IMR-90 (cell line): ENCODE data around the gene RIPOR3. TPM values are rescaled to one million over a fixed set of nuclear protein-coding genes. Genes with fewer than 3 reads are reported as not detected.

ENCODE experiments used
- ATAC-seq: fragments of 200-7000 bp; cut with Tn5 transposase; 2 replicates; pipeline ENCODE4 v1.9.1; 2020; ENCODE audit warnings: low read depth, mild to moderate bottlenecking, moderate library complexity
- BruUV-seq: library from RNA; stranded (reverse); fragments of 400-500 nt; replicated peaks from 2 replicates; lab custom pipeline; 2021; lab: Mats Ljungman, UMichigan
- CTCF ChIA-PET: fragments of 300-600 bp; formaldehyde crosslinking; extraction: SDS; loops from one replicate; lab custom pipeline; 2021; ENCODE audit warnings: antibody characterized with exemption; lab: Yijun Ruan, JAX
- POLR2A ChIA-PET: fragments of 300-600 bp; sonication (Branson Sonifier 250); formaldehyde crosslinking; loops from one replicate; lab custom pipeline; 2022; ENCODE audit warnings: antibody characterized with exemption; ENCODE audit not compliant: unreplicated experiment; lab: Charles Lee
- DNase-seq: peaks from one replicate; pipeline ENCODE4 v3.0.0; 2013
- H2AFZ ChIP-seq: replicated peaks from 2 replicates; pipeline ENCODE3; 2013; ENCODE audit warnings: low read length, mild to moderate bottlenecking; ENCODE audit not compliant: poor library complexity
- H2AK5ac ChIP-seq: 2 replicates; pipeline ENCODE4 v1.6.1; 2013; ENCODE audit warnings: low read depth, low read length, inconsistent platforms
- H2AK9ac ChIP-seq: replicated peaks from 2 replicates; pipeline ENCODE3; 2013; ENCODE audit warnings: mild to moderate bottlenecking, low read depth, low read length, moderate library complexity; ENCODE audit not compliant: poor library complexity
- H2BK120ac ChIP-seq: 2 replicates; pipeline ENCODE4 v1.6.1; 2013; ENCODE audit warnings: low read depth, low read length, inconsistent platforms
- H2BK15ac ChIP-seq: 3 replicates; pipeline ENCODE4 v1.6.1; 2013; ENCODE audit warnings: low read depth, low read length, inconsistent platforms
- H2BK20ac ChIP-seq: 2 replicates; pipeline ENCODE4 v1.6.1; 2013; ENCODE audit warnings: low read depth, mild to moderate bottlenecking, inconsistent platforms, low read length, moderate library complexity
- H2BK5ac ChIP-seq: 2 replicates; pipeline ENCODE4 v1.6.1; 2013; ENCODE audit warnings: mild to moderate bottlenecking, low read depth, low read length, inconsistent platforms; ENCODE audit not compliant: poor library complexity, severe bottlenecking
- H3K14ac ChIP-seq: replicated peaks from 2 replicates; pipeline ENCODE4 v1.6.1; 2013; ENCODE audit warnings: low read depth, low read length, inconsistent platforms
- H3K18ac ChIP-seq: 2 replicates; pipeline ENCODE4 v1.6.1; 2013; ENCODE audit warnings: low read depth, low read length, control low read depth
- H3K23ac ChIP-seq: 2 replicates; pipeline ENCODE4 v1.6.1; 2013; ENCODE audit warnings: low read depth, low read length, inconsistent platforms
- H3K27ac ChIP-seq: 2 replicates; pipeline ENCODE4 v1.5.1; 2013; ENCODE audit warnings: mild to moderate bottlenecking, control low read depth, low read length; ENCODE audit not compliant: insufficient read depth
- H3K27me3 ChIP-seq: 2 replicates; pipeline ENCODE4 v1.6.1; 2013; ENCODE audit warnings: low read length; ENCODE audit not compliant: control insufficient read depth, insufficient read depth
- H3K36me3 ChIP-seq: 2 replicates; pipeline ENCODE4 v1.6.1; 2013; ENCODE audit warnings: low read length, mixed read lengths; ENCODE audit not compliant: control insufficient read depth, insufficient read depth
- H3K4ac ChIP-seq: 2 replicates; pipeline ENCODE4 v1.6.1; 2013; ENCODE audit warnings: low read depth, low read length, inconsistent platforms
- H3K4me1 ChIP-seq: 2 replicates; pipeline ENCODE4 v1.6.1; 2013; ENCODE audit warnings: low read length, mixed read lengths; ENCODE audit not compliant: control insufficient read depth, insufficient read depth
- H3K4me2 ChIP-seq: 2 replicates; pipeline ENCODE4 v1.6.1; 2013; ENCODE audit warnings: low read depth, mild to moderate bottlenecking, control low read depth, low read length, moderate library complexity
- H3K4me3 ChIP-seq: 2 replicates; pipeline ENCODE4 v1.5.1; 2013; ENCODE audit warnings: low read depth, mild to moderate bottlenecking, control low read depth, low read length, moderate library complexity; ENCODE audit not compliant: insufficient read depth
- H3K56ac ChIP-seq: 2 replicates; pipeline ENCODE4 v1.6.1; 2013; ENCODE audit warnings: low read length, inconsistent platforms; ENCODE audit not compliant: insufficient read depth; ENCODE audit errors: extremely low read depth
- H3K79me1 ChIP-seq, 2 experiments: 2 replicates each; pipeline ENCODE4 v1.6.1; 2013; ENCODE audit warnings: low read length in 2 of 2, inconsistent platforms in 1 of 2, low read depth in 1 of 2
- H3K9ac ChIP-seq: 2 replicates; pipeline ENCODE4 v1.6.1; 2013; ENCODE audit warnings: low read depth, low read length, control low read depth
- H3K9me1 ChIP-seq: 2 replicates; pipeline ENCODE4 v1.6.1; 2013; ENCODE audit warnings: low read length, inconsistent platforms; ENCODE audit not compliant: insufficient read depth
- H3K9me3 ChIP-seq: 2 replicates; pipeline ENCODE4 v1.6.1; 2013; ENCODE audit warnings: low read length; ENCODE audit not compliant: control insufficient read depth, insufficient read depth
- H4K20me1 ChIP-seq: 2 replicates; pipeline ENCODE4 v1.6.1; 2013; ENCODE audit warnings: low read length, inconsistent platforms; ENCODE audit not compliant: insufficient read depth
- H4K5ac ChIP-seq: 2 replicates; pipeline ENCODE4 v1.6.1; 2013; ENCODE audit warnings: mild to moderate bottlenecking, low read depth, low read length, control low read depth
- H4K8ac ChIP-seq, 2 experiments: 2 replicates each; pipeline ENCODE4 v1.6.1; 2013; ENCODE audit warnings: low read depth in 2 of 2, low read length in 2 of 2, control low read depth in 1 of 2, inconsistent platforms in 1 of 2
- H4K91ac ChIP-seq: 2 replicates; pipeline ENCODE4 v1.6.1; 2013; ENCODE audit warnings: low read depth, low read length, inconsistent platforms; ENCODE audit not compliant: insufficient read depth
- CEBPB ChIP-seq: IDR thresholded peaks from 2 replicates; pipeline ENCODE4 v1.6.1; 2012; ENCODE audit warnings: low read depth, low read length, improper control_type of control experiment
- CHD1 ChIP-seq: IDR thresholded peaks from 2 replicates; pipeline ENCODE4 v1.6.1; 2012; ENCODE audit warnings: low read depth, low read length, improper control_type of control experiment
- FOS ChIP-seq: fragments of 150-350 bp; IDR thresholded peaks from 2 replicates; pipeline ENCODE4 v1.6.1; 2016; ENCODE audit warnings: low read depth, low read length
- MAFK ChIP-seq: IDR thresholded peaks from 2 replicates; pipeline ENCODE4 v1.6.1; 2012; ENCODE audit warnings: low read depth, low read length, improper control_type of control experiment
- NFE2L2 ChIP-seq: fragments of 150-350 bp; IDR thresholded peaks from 2 replicates; pipeline ENCODE4 v1.6.1; 2016; ENCODE audit warnings: low read depth, mild to moderate bottlenecking, low read length
- POLR2A ChIP-seq: IDR thresholded peaks from 2 replicates; pipeline ENCODE4 v1.6.1; 2012; ENCODE audit warnings: mild to moderate bottlenecking, low read depth, low read length
- RAD21 ChIP-seq: IDR thresholded peaks from 2 replicates; pipeline ENCODE4 v1.6.1; 2012; ENCODE audit warnings: low read length, improper control_type of control experiment
- RFX5 ChIP-seq: IDR thresholded peaks from 2 replicates; pipeline ENCODE4 v1.8.0; 2012; ENCODE audit warnings: low read depth, mild to moderate bottlenecking, low read length, moderate library complexity
- SMC3 ChIP-seq: fragments of 150-350 bp; IDR thresholded peaks from 2 replicates; pipeline ENCODE4 v1.6.1; 2016; ENCODE audit warnings: low read depth, mild to moderate bottlenecking, antibody characterized with exemption, low read length, moderate library complexity
- WGBS, 2 experiments: methylation state at CpG; one replicate each; pipeline versions ENCODE4 v1.1.5 to v1.1.7; 2013; ENCODE audit warnings: missing lambda C conversion rate in 2 of 2; ENCODE audit not compliant: insufficient read length in 1 of 2; ENCODE audit errors: extremely low coverage in 2 of 2; 5-methylcytosine and 5-hydroxymethylcytosine counted together
- dilution Hi-C: fragments of 300-500 bp; cut with HindIII; formaldehyde crosslinking; loops from one replicate; pipeline ENCODE4 v1.14.3; 2018; ENCODE audit warnings: low sequenced_read_pairs; ENCODE audit not compliant: unreplicated experiment
- in situ Hi-C: fragments of 300-500 bp; cut with MboI; formaldehyde crosslinking; loops from 3 replicates; pipeline ENCODE4 v1.14.3; 2019; ENCODE audit warnings: low sequenced_read_pairs, inconsistent platforms, mixed read lengths
- intact Hi-C: fragments of 100-400 bp; cut with micrococcal nuclease; formaldehyde crosslinking; loops from 2 replicates; pipeline ENCODE4 v1.10.0; 2022
- polyA plus RNA-seq, 3 experiments: library from polyadenylated mRNA; depleted of rRNA; stranded (reverse); fragments of >200 nt; gene quantifications; 2 replicates each; pipeline ENCODE4 v1.2.3, GENCODE V29; 2012; ENCODE audit warnings: low replicate concordance in 1 of 3
- total RNA-seq: library from RNA; depleted of rRNA; stranded (reverse); fragments of >200 nt; gene quantifications from 2 replicates; pipeline ENCODE4 v1.2.3, GENCODE V29; 2012
- TF ChIP-seq, protein P1 (sequence below): fragments of 150-350 bp; IDR thresholded peaks from 2 replicates; pipeline ENCODE4 v1.6.1; 2017; ENCODE audit warnings: mild to moderate bottlenecking, antibody characterized with exemption, low read length, low read depth
- TF ChIP-seq, protein P2 (sequence below): fragments of 150-350 bp; IDR thresholded peaks from 2 replicates; pipeline ENCODE4 v1.6.1; 2016; ENCODE audit warnings: low read depth, mild to moderate bottlenecking, low read length, moderate library complexity, borderline replicate concordance

Gene RIPOR3
- total and polyA plus RNA-seq, 2 of the 4 experiments (the other 2 are of a cell fraction), result 0.54 to 1.7 TPM

GRCh38 chr20:50593005-50593335 is 98.4 kb downstream of the RIPOR3 start (continued):
- TF ChIP-seq NFE2L2 (no peak), MAFK (no peak), FOS (no peak)

DNA sequence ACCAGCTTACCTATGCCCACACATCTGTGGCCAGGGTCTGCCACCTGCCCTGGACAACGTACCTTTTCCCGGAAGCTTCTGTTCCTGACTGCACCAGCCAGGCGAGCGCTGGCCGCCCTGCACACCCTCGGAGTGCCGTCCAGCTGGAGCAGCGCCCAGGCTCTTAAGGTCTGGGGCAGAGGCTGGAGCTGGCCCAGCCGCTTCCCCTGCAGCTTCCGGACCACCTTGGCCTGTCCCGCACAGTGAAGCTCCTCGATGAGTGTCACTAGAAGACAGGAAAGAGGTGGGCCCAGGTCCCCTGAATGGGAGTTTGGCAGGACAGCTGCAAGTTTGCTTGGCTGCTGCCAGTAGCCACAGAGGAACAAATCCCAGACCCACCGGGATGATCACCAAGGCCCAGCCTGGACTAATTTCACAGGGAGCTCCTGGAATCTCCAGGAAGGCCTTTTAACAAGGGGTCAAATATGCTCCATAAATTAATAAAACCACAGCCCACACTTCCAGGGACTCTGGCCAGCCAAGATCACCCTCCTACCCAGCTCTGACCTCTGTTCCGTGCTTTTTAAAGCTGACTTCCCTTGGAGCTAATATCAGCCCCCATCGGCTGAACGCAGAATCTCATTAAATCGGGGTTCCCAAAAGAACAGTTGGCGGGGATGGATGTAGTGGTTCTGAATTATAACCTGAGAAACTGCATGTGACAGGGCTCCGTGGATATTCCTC is 98.9 kb downstream of the RIPOR3 start:
- CTCF ChIA-PET, result no interaction called here
- H2AFZ ChIP-seq, result no peak overlapping the region
- WGBS, 2 experiments, result 72% methylated on average over 8 of the region's 19 CpGs; no CpG with 5 or more reads in 1 of the 2 experiments

More for the DNA sequence above, 98.9 kb downstream of the RIPOR3 start:
- TF ChIP-seq CEBPB, result no peak
- TF ChIP-seq POLR2A, result no peak
- TF ChIP-seq RAD21, result no peak
- TF ChIP-seq SMC3, result no peak
- TF ChIP-seq RFX5, result no peak
- TF ChIP-seq, protein P1, sequence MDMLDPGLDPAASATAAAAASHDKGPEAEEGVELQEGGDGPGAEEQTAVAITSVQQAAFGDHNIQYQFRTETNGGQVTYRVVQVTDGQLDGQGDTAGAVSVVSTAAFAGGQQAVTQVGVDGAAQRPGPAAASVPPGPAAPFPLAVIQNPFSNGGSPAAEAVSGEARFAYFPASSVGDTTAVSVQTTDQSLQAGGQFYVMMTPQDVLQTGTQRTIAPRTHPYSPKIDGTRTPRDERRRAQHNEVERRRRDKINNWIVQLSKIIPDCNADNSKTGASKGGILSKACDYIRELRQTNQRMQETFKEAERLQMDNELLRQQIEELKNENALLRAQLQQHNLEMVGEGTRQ, result no peak
- TF ChIP-seq FOS, result no peak
- TF ChIP-seq CHD1, result no peak
- TF ChIP-seq MAFK, result no peak
- TF ChIP-seq, protein P2, sequence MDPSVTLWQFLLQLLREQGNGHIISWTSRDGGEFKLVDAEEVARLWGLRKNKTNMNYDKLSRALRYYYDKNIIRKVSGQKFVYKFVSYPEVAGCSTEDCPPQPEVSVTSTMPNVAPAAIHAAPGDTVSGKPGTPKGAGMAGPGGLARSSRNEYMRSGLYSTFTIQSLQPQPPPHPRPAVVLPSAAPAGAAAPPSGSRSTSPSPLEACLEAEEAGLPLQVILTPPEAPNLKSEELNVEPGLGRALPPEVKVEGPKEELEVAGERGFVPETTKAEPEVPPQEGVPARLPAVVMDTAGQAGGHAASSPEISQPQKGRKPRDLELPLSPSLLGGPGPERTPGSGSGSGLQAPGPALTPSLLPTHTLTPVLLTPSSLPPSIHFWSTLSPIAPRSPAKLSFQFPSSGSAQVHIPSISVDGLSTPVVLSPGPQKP, result no peak
- Histone ChIP-seq H3K4me1 (peaks cover 8% of the 10 kb centered on the region; the same call in 1 of the 2 replicates), H3K18ac (no peak overlapping the region), H2BK20ac (no peak overlapping the region), H2BK5ac (no peak overlapping the region), H4K91ac (no peak overlapping the region), H3K56ac (no peak overlapping the region), H4K20me1 (peaks cover 8% of the 10 kb centered on the region; the same call in 1 of the 2 replicates), H2AK9ac (no peak overlapping the region), H3K9me1 (peaks cover 15% of the 10 kb centered on the region; the same call in 1 of the 2 replicates), H3K79me1 (peaks cover 0 to 11% of the 10 kb centered on the region in 2 experiments; a peak in 1 of 4 replicates), H3K23ac (no peak overlapping the region), H3K9me3 (no peaks in the 10 kb centered on the region), H4K5ac (no peak overlapping the region), H2BK120ac (no peak overlapping the region), H2AK5ac (no peak overlapping the region), H3K27ac (no peak overlapping the region), H4K8ac (no peak overlapping the region), H3K4ac (no peak overlapping the region), H3K4me2 (no peak overlapping the region), H3K9ac (no peak overlapping the region), H3K27me3 (no peaks in the 10 kb centered on the region), H2BK15ac (no peak overlapping the region), H3K14ac (no peak overlapping the region), H3K4me3 (no peak overlapping the region), H3K36me3 (peaks cover 30% of the 10 kb centered on the region)
- dilution Hi-C loops (no loop called here), in situ Hi-C loops (no loop called here), intact Hi-C loops (no loop called here)
- POLR2A ChIA-PET, result interaction anchor here (0.5 to 0.6 kb wide), 2 partner anchors 97 to 151 kb away, joined by 5 to 13 read pairs; no protein-coding TSS in a partner anchor
- DNase-seq, result no peak
- BruUV-seq, result no TSS peak
- no peak for ATAC-seq
